ENCODE results near the gene OR13F1. TPM values are rescaled to one million over a fixed set of nuclear protein-coding genes. Genes with fewer than 3 reads are reported as not detected.
"Not testable (repeated sequence)": the region's sequence is repeated elsewhere in the genome, so short reads cannot be mapped to it uniquely, and the experiment has no call there.

Gene OR13F1
- total and polyA plus RNA-seq, 2 of the 8 experiments (the other 6 are each of a cell fraction or from before 2014, with no cell fraction given), result not detected

DNA sequence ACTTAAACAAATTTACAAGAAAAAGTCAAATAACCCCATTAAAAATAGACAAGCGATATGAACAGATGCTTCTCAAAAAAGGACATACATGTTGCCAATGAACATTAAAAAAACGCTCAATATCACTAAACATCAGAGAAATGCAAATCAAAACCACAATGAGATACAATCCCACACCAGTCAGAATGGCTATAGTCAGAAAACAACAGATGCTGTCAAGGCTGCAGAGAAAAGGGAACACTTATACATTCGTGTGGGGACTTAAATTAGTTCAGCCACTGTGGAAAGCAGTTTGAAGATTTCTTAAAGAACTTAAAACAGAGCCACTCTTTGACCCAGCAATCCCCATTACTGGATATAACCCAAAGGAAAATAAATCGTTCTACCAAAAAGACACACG, 10.8 kb downstream of the OR13F1 start (continued):
- TF ChIP-seq SP4 (IDR thresholded peaks at IDR 0.05; ENCODE audit: low read length) (no peak), KDM5A (IDR thresholded peaks at IDR 0.05; ENCODE audit: low read length) (no peak), POLR2AphosphoS5 (IDR thresholded peaks at IDR 0.05; ENCODE audit: low read depth, low read length) (no peak), POLR2A (IDR thresholded peaks at IDR 0.05; ENCODE audit: control extremely low read depth in 1 of 2, low read depth in 2 of 2, low read length in 2 of 2) (no peak)

DNA sequence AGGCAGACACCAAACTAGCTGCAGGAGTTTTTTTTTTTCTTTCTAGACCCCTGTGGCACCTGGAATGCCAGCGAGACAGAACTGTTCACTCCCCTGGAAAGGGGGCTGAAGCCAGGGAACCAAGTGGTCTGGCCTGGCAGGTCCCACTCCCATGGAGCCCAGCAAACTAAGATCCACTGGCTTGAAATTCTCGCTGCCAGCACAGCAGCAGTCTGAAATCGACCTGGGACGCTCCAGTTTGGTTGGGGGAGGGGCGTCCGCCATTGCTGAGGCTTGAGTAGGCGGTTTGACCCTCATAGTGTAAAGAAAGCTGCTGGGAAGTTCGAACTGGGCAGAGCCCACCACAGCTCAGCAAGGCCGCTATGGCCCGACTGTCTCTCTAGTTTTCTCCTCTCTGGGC, 16.2 kb downstream of the OR13F1 start:
- H3K23me2 ChIP-seq (ENCODE audit: low read depth, low read length); DNase-seq (ENCODE audit: low read depth in 1 of 2, low spot score in 2 of 2); H4K8ac ChIP-seq (ENCODE audit: extremely low read depth, insufficient read depth, low read length); H4K5ac ChIP-seq (ENCODE audit: insufficient read length, low read depth, low read length); H3K27ac ChIP-seq (ENCODE audit: low read depth, low read length); POLR2A ChIA-PET (ENCODE audit: partially characterized antibody); H3K56ac ChIP-seq (replicated peaks; ENCODE audit: insufficient read length, low read depth, low read length); H3K4me3 ChIP-seq (ENCODE audit: extremely low read depth in 1 of 4, insufficient read depth in 2 of 4, low read depth in 3 of 4, low read length in 4 of 4); H3K23ac ChIP-seq (ENCODE audit: insufficient read length); H3K4me1 ChIP-seq (replicated peaks in 1 of 4; ENCODE audit: control insufficient read depth in 3 of 4, insufficient read depth in 4 of 4, low read length in 3 of 4); H3K79me1 ChIP-seq (ENCODE audit: low read depth, low read length); H3K4ac ChIP-seq (replicated peaks; ENCODE audit: insufficient read length, low read depth, low read length); H4K91ac ChIP-seq (replicated peaks; ENCODE audit: insufficient read length, low read length); H4K20me1 ChIP-seq (replicated peaks in 1 of 2; ENCODE audit: control insufficient read depth in 1 of 2, insufficient read depth in 2 of 2, low read length in 2 of 2); H2BK15ac ChIP-seq (ENCODE audit: low read length); H2AK5ac ChIP-seq (ENCODE audit: low read depth, low read length); H3K27me3 ChIP-seq (replicated peaks in 1 of 4; ENCODE audit: control insufficient read depth in 3 of 4, extremely low read depth in 1 of 4, insufficient read depth in 3 of 4, low read length in 3 of 4); H3K14ac ChIP-seq (ENCODE audit: insufficient read length); H3K18ac ChIP-seq (ENCODE audit: extremely low read depth, low read length); H3K9me3 ChIP-seq (ENCODE audit: insufficient read depth in 2 of 2, low read depth in 1 of 2, low read length in 1 of 2); H2BK20ac ChIP-seq (ENCODE audit: low read length); H3K79me2 ChIP-seq (ENCODE audit: control insufficient read depth in 1 of 2, insufficient read depth in 2 of 2, low read length in 2 of 2); FAIRE-seq; H2BK5ac ChIP-seq (ENCODE audit: low read depth, low read length); H3K36me3 ChIP-seq (ENCODE audit: control insufficient read depth in 2 of 4, insufficient read depth in 4 of 4, low read length in 3 of 4); H2BK120ac ChIP-seq (replicated peaks; ENCODE audit: low read depth, low read length); H3K9ac ChIP-seq (replicated peaks in 1 of 4; ENCODE audit: extremely low read depth in 1 of 4, low read depth in 3 of 4, low read length in 3 of 4); H2BK12ac ChIP-seq (ENCODE audit: low read depth, low read length); CTCF ChIA-PET (ENCODE audit: partially characterized antibody); H3K4me2 ChIP-seq (ENCODE audit: insufficient read depth in 1 of 2, low read depth in 2 of 2, low read length in 2 of 2): not testable (repeated sequence)
- H2AFZ ChIP-seq (ENCODE audit: low read length), result peak overlapping the region; percentile 77; the same call in 1 of the 2 replicates
- WGBS, 2 experiments (ENCODE audit: extremely low coverage in 1 of 2, insufficient coverage in 1 of 2, insufficient read length in 1 of 2, insufficient replicate concordance in 2 of 2, low coverage in 1 of 2, low lambda C conversion rate in 2 of 2, missing lambda C conversion rate in 1 of 2), result 98% methylated on average over 8 of the region's 10 CpGs; no CpG with 5 or more reads in 1 of the 2 experiments
